GM18870 (cell line): Measurements from ENCODE around the gene ALDH1A1.

Experiments
- ATAC-seq: cut with Tn5 transposase; IDR thresholded peaks from one replicate; pipeline ENCODE4 v1.9.1; 2021; ENCODE audit warnings: moderate library complexity; ENCODE audit not compliant: unreplicated experiment

ALDH1A1 gene

GRCh38 chr9:72979405-72980100 is 26.7 kb upstream of the ALDH1A1 start:
- ATAC-seq, result no peak

DNA sequence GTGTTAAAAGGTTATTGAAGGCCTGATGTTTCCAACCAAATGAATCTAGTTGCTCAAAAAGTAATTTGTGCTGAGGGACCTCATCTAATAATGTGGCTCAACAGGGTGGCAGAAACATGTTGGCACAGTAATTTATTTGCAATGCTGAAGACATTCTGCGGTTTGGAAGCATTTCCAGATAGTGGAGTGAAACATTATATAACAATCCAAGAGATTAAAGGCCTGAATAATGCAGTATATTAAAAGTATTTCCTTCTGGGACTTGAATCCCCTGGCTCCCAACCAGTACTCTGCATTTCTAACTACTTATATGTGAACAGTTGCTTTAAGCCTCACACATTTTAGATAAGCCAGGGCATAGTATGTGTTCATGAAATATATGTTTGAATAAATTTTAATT is 25.9 kb upstream of the ALDH1A1 start:
- ATAC-seq, result no peak

DNA sequence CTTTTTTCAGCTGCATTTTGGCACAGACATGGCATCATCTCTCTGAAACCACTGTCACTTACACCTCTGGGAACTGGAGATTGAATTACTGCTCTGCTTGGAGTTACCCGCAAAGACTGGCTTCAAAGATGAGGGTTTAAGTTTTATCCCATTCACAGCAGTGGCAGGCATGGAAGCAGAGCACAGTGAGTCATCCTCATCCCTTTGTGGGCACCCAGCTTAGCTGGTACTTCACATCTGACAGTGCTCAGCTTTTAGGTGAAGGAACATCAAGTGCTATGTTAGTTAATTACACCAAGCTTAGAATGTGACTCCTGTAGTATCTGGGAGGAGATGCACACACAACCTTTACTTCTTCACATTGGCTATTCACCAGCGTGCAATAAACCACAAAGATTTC is 24.8 kb upstream of the ALDH1A1 start:
- ATAC-seq, result no peak

DNA sequence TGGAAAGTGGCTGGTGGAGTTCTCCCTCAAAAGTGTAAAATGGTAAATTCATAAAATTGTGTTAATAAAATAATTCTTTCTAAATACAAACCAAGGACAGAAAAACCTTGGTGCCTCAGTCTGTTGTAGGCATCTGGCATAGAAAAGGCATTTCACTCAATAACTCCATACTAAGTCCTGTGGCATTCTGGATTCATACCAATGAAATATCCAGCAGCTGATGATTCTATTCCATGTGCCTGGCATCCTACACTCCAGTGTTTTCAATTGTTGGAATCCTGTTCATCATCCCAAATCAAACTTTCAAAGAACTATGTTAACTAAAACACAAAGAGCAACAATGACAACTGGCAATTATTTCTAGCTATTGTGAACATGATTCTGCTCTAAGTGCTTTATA is 21.6 kb upstream of the ALDH1A1 start:
- no peak for ATAC-seq

DNA sequence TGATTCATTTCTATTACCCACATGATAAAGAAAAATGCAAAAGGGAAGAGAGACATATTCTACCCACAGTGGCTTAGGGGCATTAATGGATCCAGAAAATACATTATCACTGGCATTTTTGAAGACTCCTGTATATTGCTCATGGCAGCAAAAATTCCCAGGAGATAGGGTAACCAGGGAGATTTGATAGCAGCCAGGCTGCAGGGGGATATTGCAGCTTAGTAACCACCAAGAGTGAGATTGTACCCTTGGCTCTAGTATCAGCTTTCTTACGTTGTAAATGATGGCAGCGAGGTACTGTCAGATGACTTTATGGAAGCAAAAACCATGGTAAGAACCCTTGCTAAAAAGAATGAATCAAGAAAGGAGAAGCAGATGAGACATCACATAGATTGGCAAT is 19.8 kb upstream of the ALDH1A1 start:
- ATAC-seq, result no peak

DNA sequence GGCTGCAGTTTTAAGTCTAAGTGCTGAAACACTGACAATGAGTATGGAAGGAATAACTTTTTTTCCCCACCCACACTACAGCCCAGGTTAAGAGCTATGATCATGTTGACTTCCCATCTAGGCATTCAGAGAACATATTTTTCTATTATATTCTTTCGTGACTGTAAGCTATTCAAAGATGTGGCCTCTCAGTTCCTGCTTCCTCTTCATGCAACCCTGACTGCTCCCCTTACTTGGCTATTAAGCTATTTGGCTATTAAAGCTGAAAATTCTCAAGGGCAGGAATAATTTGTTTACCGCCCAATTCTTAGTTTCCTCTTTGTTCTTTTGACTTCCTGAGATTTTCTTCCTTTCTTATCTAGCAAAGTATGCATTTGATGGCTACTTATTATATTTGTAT is 18.6 kb upstream of the ALDH1A1 start:
- ATAC-seq, result no peak

GRCh38 chr9:72960446-72960845 is 7.6 kb upstream of the ALDH1A1 start:
- no peak for ATAC-seq

- no peak for ATAC-seq
Observed at GRCh38 chr9:72958485-72959281, 5.8 kb upstream of the ALDH1A1 start.

- no peak for ATAC-seq
Observed at GRCh38 chr9:72955571-72955970, 2.7 kb upstream of the ALDH1A1 start.

DNA sequence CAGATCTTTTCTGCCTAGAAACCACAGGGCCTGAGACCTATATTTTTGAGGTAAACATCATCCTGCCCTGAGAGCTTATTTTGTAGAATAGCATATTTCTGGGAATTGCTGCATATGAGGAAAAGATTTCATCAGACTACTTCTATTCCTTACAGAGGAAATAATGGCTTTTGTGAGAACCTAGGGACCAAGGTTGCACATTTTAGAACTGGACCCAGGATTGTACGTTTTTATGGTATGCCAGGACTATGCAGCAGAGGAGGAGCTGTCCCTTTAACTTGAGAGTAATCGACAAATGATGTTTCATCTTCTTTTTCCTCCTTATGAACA is 2.2 kb upstream of the ALDH1A1 start:
- ATAC-seq, result no peak

GRCh38 chr9:72954431-72955125 is 1.7 kb upstream of the ALDH1A1 start:
- no peak for ATAC-seq

DNA sequence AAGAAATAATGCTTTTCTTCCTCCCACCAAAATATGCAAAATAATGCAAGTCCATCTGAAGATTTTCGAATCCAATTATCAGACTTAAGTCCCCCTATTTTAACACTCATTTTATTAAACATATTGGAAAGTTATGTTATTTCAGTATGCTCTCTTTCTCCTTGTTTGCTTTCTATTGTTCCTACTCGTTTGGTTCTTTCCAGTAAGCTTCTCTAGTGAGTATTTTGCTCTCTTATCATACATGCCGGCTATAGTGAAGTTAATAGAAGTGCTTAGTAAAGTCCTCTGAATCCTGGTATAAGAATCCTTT is 517 bp downstream of the ALDH1A1 start:
- ATAC-seq, result no peak

DNA sequence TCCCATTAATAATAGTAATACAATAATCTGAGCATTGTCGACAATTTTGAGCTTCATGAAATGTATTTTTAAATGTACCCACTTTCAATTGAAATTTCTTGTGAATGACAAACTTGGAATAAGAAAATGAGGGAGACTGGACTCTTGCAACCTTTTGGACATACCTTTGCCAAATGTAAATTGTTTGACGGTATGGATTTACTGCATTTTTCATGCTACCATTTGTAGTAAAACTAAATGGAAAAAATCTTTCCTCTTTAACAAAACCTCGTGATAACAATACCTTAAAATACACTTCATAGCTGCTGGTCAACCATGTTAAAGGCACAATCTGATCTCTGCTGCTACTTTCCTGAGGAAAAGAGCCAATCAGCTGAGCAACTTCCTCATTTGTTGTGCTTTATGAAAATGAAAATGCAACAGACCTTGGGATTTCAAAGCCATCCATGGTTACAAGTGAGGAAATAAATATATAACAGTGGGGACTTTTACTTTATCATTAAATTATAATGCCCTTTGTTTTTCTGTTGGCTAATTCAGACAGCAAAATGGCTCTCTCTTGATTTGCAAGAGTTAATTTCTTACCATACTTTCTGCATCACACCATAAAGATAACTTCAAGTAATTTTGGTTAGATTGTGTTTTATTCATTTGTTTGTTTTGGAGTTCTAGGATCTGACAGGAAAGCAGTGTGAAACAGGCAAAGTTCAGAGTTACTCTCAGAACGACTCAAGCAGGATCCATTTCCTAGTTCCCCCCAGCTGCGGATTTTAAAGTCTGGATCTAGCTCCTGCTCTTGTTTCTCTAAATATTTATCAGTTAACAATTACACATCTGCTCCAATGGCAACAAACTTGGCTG is 1.1 kb downstream of the ALDH1A1 start:
- no peak for ATAC-seq

GRCh38 chr9:72950875-72951442 is 1.9 kb downstream of the ALDH1A1 start:
- no peak for ATAC-seq

GRCh38 chr9:72949918-72950325 is 2.9 kb downstream of the ALDH1A1 start:
- ATAC-seq, result no peak

DNA sequence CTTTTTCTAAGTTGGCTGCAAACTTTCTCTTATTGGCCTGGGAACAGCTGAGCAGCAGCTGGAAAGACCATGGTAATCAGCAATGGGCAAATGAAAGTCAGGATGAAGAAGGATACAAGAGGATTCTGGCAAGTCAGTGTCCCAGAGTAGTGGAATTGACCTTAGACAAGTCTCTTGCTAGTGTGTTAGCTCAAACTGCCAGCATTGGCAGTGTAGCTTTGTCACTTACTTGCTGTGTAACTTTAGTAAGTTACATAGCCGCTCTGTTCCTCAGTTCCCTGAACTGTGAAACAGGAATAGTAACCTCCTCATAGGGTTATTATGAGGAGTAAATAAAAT is 3.6 kb downstream of the ALDH1A1 start:
- no peak for ATAC-seq

GRCh38 chr9:72948575-72949243 is 4.1 kb downstream of the ALDH1A1 start:
- no peak for ATAC-seq

GRCh38 chr9:72947984-72948465 is 4.8 kb downstream of the ALDH1A1 start:
- ATAC-seq, result no peak

DNA sequence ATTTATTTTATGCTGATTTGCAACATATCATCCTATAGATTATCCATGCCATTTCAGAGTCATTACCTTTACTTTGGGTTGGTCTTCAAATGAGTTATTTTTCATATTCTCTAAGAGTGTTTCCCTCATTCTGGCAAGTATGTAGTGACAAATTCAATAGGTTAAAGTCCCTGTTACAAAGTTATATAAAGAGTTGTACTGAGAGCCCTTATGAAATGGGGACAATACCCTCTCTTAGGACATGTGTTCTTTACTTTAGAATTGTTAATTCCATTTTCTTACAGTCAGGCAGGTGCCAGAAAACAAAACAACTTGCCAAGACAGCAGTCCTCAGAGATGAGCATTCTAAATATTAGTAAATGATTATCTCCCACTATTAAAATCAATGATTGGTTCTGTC is 6.0 kb downstream of the ALDH1A1 start:
- ATAC-seq, result no peak

DNA sequence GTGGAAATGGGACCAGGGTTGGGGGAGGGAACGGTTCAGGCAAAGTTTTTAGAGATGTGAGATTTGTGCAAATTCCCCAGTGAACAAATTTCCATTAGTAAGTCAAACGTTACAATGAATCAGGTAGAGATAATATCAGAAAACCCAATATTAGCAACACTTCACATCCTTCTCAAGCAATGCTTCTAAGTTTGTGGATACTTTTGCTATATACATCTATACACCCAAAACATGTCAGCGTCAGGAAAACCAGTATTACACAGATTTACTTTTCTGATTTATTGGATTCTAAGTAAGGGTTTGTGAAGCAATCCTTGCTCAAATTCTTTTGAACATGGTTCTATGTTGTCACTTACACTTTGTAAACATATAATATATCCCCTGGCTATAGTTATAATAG is 6.5 kb downstream of the ALDH1A1 start:
- ATAC-seq, result no peak
